HG02973 (cell line): ENCODE data around the gene NECTIN4.
"Not testable (repeated sequence)": the region's sequence is repeated elsewhere in the genome, so short reads cannot be mapped to it uniquely, and the experiment has no call there.

Experiments
- ATAC-seq: cut with Tn5 transposase; IDR thresholded peaks from one replicate; pipeline ENCODE4 v1.9.1; 2021; ENCODE audit warnings: moderate library complexity; ENCODE audit not compliant: unreplicated experiment

The NECTIN4 gene

GRCh38 chr1:161033751-161034150 lies 55.6 kb downstream of the NECTIN4 start:
- no peak for ATAC-seq

DNA sequence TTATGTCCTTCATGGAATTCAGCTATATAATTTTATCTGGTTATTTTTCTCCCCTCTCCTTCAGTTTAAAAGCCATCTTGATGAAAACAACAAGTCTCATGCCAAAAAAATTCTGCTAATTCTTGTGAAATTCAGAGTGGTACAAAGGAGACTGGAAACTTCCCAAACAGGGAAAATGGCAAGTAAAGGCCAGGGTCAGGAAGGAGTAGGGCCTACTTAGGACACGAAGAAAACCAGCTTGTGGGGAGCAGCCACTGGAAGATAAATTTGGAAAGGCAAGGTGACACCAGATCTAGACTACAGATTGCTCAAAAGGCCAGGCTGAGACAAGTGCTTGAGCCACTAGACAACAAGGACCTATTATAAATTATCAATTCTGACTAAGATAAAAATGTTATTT lies 56.9 kb downstream of the NECTIN4 start:
- ATAC-seq, result no peak

- ATAC-seq, result no peak
These were observed 57.5 kb downstream of the NECTIN4 start for GRCh38 chr1:161031874-161032273.

DNA sequence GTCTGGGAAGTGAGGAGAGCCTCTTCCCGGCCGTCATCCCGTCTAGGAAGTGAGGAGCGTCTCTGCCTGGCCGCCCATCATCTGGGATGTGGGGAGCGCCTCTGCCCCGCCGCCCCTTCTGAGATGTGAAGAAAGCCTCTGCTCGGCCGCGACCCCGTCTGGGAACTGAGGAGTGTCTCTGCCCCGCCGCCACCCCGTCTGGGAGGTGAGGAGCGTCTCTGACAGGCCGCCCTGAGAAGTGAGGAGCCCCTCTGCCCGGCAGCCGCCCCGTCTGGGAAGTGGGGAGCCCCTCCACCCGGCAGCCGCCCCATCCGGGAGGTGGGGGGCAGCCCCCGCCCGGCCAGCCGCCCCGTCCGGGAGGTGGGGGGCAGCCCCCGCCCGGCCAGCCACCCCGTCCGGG lies 59.9 kb downstream of the NECTIN4 start:
- not testable (repeated sequence) for ATAC-seq

DNA sequence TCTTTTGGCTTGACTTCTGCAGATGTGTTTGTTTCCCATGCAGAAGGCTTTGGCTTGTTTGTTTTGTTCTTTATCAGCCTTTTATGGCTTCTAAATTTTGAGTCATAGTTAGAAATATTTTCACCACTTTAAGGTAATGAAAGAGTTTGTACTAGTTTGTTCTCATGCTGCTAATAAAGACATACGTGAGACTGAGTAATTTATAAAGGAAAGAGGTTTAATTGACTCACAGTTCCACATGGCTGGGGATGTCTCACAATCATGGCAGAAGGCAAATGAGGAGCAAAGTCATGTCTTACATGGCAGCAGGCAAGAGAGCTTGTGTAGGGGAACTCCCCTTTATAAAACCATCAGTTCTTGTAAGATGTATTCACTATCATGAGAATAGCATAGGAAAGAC lies 62.4 kb downstream of the NECTIN4 start:
- not testable (repeated sequence) for ATAC-seq

- ATAC-seq, result not testable (repeated sequence)
These were observed 66.9 kb downstream of the NECTIN4 start for GRCh38 chr1:161022432-161022831.

DNA sequence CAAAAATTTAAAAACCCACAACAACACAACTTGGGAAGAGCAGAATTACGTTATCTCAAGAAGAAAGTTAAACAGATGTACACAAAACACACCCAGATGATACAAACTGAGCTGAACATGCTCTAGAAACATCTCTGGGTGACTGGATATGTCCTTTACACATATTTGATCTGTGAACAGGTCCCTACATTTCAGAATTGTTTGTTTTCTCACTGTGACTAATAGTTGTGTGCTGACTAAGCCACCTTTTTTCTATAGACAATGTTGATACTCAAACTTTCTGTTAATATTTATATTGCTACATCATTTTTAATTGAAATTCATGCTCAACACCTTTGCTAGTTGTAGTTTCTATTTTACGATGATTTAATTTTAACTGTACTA lies 67.4 kb downstream of the NECTIN4 start:
- ATAC-seq, result no peak

- peak; percentile 75 for ATAC-seq
These were observed 68.0 kb downstream of the NECTIN4 start for GRCh38 chr1:161021165-161021969.
